NCI-H82 treated with DMSO at 0.1 percent for 48 hours (cell line): ENCODE data around the gene PRDX5.

Source experiments
- DNase-seq: peaks from one replicate; lab custom pipeline; 2025; ENCODE audit not compliant: unreplicated experiment; lab: John Stamatoyannopoulos, UW

PRDX5 gene

DNA sequence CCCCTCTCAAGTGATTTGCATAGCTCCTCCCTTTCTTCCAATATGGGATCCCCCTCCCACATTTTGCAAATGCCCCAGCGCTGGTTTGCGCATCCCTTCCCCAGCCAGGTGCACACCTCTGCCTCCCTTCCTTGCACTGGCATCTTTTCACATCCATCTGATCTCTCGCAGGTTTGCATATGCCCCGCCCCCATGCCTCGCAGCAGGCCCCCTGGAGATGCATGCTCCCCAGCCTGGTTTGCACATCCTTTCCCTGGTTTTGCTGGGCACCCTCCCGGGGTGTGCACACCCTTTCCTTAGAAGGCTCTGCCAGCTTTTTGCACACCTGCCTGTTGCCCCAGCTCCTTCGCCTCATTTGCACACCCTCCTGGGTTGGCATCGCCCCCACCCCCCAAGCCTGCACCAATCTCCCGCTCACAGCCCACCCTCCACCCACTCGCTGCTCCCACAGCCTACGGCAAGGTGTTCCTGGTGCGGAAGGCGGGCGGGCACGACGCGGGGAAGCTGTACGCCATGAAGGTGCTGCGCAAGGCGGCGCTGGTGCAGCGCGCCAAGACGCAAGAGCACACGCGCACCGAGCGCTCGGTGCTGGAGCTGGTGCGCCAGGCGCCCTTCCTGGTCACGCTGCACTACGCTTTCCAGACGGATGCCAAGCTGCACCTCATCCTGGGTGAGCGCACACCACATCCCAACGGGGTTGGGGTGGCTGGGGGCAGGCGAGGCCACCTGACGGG, 42.0 kb downstream of the PRDX5 start:
- DNase-seq: no peak

- no peak for DNase-seq
Measured at GRCh38 chr11:64360448-64360921, 42.6 kb downstream of the PRDX5 start.

DNA sequence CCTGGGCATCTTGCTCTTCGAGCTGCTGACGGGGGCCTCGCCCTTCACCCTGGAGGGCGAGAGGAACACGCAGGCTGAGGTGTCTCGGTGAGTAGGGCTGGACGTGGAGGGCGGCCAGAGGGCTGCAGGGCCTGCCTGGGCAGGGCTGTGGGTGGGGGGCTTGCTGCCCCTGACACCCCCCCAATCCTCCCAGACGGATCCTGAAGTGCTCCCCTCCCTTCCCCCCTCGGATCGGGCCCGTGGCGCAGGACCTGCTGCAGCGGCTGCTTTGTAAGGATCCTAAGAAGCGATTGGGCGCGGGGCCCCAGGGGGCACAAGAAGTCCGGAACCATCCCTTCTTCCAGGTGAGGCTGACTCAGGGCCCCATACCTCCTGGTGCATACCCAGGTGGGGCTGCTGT, 43.7 kb downstream of the PRDX5 start:
- DNase-seq: no peak

DNA sequence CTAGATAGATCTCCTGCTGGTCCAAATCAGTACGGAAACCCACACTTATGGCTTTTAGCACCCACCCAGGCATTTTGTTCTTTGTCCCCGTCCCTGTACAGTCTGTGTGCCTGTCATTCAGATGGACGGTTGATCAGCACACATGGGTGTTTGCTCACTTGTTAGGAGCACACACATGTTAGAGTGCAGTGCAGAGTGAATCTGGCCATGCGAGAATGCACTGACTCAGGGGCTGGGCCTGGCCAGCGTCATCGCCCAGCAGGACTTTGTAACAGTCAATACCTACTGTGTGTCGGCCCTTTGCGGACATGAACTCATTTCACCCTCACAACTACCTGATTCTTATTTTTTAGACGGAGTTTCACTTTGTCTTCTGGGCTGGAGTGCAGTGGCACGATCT, 44.4 kb downstream of the PRDX5 start:
- DNase-seq: no peak

DNA sequence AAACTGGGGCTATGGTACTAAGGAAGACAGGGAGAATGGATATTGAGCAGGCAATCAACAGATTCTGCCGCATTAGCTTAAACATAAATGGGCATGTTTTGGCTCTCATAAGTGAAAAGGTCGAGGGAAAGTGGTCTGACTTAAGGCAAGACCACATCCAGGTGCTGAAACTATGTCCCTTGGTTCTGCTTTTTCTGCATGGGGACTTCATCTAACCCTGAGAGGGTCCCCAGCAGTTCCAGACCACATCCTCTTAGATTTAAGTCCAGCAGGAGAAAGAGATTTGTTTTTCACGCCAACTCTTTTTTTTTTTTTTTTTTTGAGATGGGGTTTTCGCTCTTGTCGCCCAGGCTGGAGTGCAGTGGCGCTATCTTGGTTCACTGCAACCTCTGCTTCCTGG, 46.5 kb downstream of the PRDX5 start:
- no peak for DNase-seq

GRCh38 chr11:64364911-64365310, 47.0 kb downstream of the PRDX5 start:
- no peak for DNase-seq

- no peak for DNase-seq
Measured at GRCh38 chr11:64366751-64367150, 48.8 kb downstream of the PRDX5 start.

DNA sequence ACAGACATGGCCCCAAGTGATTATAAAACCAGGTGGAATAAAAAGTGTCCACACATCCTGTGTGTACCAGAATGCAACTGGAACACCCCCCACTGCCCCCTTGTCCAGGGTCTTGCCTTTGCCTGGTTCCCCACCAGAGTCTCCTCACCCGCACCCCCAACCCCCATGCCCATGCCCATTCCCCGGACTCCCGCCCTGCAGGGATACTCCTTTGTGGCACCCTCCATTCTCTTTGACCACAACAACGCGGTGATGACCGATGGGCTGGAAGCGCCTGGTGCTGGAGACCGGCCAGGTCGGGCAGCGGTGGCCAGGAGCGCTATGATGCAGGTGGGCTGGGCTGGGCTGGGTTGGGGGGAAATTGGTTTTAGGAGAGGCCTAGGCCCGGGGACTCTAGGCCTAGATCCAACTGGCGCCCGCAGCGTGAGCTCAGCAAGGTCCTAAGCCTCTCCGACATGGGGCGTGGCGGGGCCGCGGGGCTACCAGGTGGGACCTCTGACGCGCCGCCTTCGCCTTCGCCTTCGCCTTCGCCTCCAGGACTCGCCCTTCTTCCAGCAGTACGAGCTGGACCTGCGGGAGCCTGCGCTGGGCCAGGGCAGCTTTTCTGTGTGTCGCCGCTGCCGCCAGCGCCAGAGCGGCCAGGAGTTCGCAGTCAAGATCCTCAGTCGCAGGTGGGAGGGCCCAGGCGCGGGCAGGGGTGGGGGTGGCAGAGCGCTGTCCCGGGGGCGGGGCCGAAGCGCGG, 50.2 kb downstream of the PRDX5 start:
- no peak for DNase-seq

DNA sequence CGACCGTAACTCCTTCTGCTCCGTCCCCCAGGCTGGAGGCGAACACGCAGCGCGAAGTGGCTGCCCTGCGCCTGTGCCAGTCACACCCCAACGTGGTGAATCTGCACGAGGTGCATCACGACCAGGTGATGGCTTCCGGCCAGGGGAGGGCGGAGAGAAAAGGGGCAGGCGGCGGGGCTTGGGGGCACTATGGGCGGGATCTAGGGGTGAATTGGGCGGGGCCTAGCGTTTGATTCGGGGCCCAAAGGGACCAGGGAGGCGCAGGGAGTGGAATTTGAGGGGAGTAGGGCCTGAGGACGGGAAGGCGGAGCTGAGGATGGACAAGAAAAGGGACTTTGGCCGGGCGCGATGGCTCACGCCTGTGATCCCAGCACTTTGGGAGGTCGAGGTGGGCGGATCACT, 50.8 kb downstream of the PRDX5 start:
- DNase-seq: no peak

DNA sequence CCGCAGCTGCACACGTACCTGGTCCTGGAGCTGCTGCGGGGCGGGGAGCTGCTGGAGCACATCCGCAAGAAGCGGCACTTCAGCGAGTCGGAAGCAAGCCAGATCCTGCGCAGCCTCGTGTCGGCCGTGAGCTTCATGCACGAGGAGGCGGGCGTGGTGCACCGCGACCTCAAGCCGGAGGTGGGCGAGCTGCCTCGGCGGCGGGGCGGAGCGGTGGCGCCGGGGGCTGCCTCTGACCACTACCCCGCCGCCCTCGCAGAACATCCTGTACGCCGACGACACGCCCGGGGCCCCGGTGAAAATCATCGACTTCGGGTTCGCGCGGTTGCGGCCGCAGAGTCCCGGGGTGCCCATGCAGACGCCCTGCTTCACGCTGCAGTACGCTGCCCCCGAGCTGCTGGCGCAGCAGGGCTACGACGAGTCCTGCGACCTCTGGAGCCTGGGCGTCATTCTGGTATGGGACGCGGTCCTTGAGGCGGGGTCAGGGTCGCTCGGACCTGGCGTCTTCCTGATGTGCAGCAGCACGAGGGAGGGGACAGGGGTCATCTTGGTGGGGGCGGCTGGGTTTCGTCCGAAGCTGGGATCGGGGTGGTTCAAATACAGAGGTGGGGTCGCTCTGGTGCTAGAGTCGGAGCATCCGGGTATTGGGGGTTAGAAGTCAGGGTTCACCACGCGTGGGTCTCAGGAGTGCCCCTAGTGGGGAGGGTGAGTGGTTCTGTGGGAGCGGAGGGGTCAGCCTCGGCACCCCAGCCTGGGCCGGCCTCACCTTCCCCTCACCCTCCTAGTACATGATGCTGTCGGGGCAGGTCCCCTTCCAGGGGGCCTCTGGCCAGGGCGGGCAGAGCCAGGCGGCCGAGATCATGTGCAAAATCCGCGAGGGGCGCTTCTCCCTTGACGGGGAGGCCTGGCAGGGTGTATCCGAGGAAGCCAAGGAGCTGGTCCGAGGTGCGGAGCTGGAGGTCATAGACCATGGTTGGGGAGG, 51.8 kb downstream of the PRDX5 start:
- no peak for DNase-seq

DNA sequence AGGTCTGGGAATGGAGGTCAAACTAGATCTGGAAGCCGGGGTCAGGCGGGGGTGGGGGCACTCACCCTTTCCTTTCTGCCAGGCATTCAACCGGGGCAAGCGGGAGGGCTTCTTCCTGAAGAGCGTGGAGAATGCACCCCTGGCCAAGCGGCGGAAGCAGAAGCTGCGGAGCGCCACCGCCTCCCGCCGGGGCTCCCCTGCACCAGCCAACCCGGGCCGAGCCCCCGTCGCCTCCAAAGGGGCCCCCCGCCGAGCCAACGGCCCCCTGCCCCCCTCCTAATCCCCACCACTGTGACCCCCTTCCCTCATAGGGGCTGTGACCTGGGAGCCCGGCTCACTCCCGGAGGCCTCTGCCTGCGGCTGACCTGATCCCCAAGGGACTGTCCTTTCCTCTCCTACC, 53.3 kb downstream of the PRDX5 start:
- no peak for DNase-seq
